Kidney capillary endothelial cell (primary cell): ENCODE data around the gene TXNRD1.
"Not testable (repeated sequence)": the region's sequence is repeated elsewhere in the genome, so short reads cannot be mapped to it uniquely, and the experiment has no call there.

ENCODE experiments used
- DNase-seq: peaks from one replicate; pipeline ENCODE4 v3.0.0-alpha.2; 2018; ENCODE audit warnings: low spot score

The TXNRD1 gene

GRCh38 chr12:104215638-104216297 is at the start of gene TXNRD1:
Gene TXNRD1 (plus strand): TSS chr12:104215779. CDS start chr12:104215803, 24 bp downstream.
- peak; percentile 82 for DNase-seq

- DNase-seq, result no peak
Measured at GRCh38 chr12:104165801-104166200, 49.8 kb upstream of the TXNRD1 start.

- no peak for DNase-seq
Measured at GRCh38 chr12:104166465-104166864, 49.1 kb upstream of the TXNRD1 start.

GRCh38 chr12:104167519-104168458 is 47.8 kb upstream of the TXNRD1 start:
- DNase-seq, result no peak

- no peak for DNase-seq
Measured at GRCh38 chr12:104168596-104168995, 47.0 kb upstream of the TXNRD1 start.

GRCh38 chr12:104171785-104172569 is 43.6 kb upstream of the TXNRD1 start:
- DNase-seq, result no peak

GRCh38 chr12:104172570-104172947 is 43.0 kb upstream of the TXNRD1 start:
- DNase-seq, result no peak

- DNase-seq, result not testable (repeated sequence)
Measured at GRCh38 chr12:104173804-104174203, 41.8 kb upstream of the TXNRD1 start.

GRCh38 chr12:104175726-104176247 is 39.8 kb upstream of the TXNRD1 start:
- DNase-seq, result no peak

GRCh38 chr12:104177336-104177662 is 38.3 kb upstream of the TXNRD1 start:
- no peak for DNase-seq

- peak; percentile 18 for DNase-seq
Measured at GRCh38 chr12:104177663-104178501, 37.7 kb upstream of the TXNRD1 start.

- no peak for DNase-seq
Measured at GRCh38 chr12:104180374-104180773, 35.2 kb upstream of the TXNRD1 start.

GRCh38 chr12:104181313-104181712 is 34.3 kb upstream of the TXNRD1 start:
- no peak for DNase-seq

GRCh38 chr12:104182144-104182543 is 33.4 kb upstream of the TXNRD1 start:
- DNase-seq, result no peak

GRCh38 chr12:104182621-104183378 is 32.8 kb upstream of the TXNRD1 start:
- no peak for DNase-seq

- no peak for DNase-seq
Measured at GRCh38 chr12:104183443-104183842, 32.1 kb upstream of the TXNRD1 start.

GRCh38 chr12:104187446-104188155 is 28.0 kb upstream of the TXNRD1 start:
- no peak for DNase-seq

GRCh38 chr12:104188534-104188933 is 27.0 kb upstream of the TXNRD1 start:
- no peak for DNase-seq

- no peak for DNase-seq
Measured at GRCh38 chr12:104189915-104190555, 25.5 kb upstream of the TXNRD1 start.
